ENCODE results near the gene TLR8. TPM values are rescaled to one million over a fixed set of nuclear protein-coding genes. Genes with fewer than 3 reads are reported as not detected.

Gene TLR8
- total and polyA plus RNA-seq, 10 of the 15 experiments (the other 5 are each of a cell fraction or from before 2014, with no cell fraction given) = 0.04 TPM; not detected in 9

- no peaks in the 10 kb centered on the region for H3K9me3 ChIP-seq (replicated peaks; ENCODE audit: control insufficient read depth, insufficient read depth, low read length)
- DNase-seq (ENCODE audit: low read depth, low spot score) (no peak), FAIRE-seq (no peak), ATAC-seq (no peak)
- H2AFZ ChIP-seq (ENCODE audit: control insufficient read depth, low read depth, low read length) = no peak overlapping the region
- no peaks in the 10 kb centered on the region for H3K36me3 ChIP-seq (ENCODE audit: control insufficient read depth in 2 of 2, insufficient read depth in 2 of 2, low read length in 1 of 2)
- no peak overlapping the region for H3K9ac ChIP-seq (ENCODE audit: control insufficient read depth, insufficient read depth, low read length)
- intact Hi-C loops (cut with micrococcal nuclease; ENCODE audit: unreplicated experiment) = no loop called here
- in situ Hi-C loops (cut with MboI) = loop anchor here (25.0 kb wide), 1 partner anchor 826 kb away; no protein-coding TSS in a partner anchor
- no peak overlapping the region for H3K27ac ChIP-seq (ENCODE audit: control insufficient read depth, insufficient read depth)
- ChIA-PET POLR2A (no interaction called here), RAD21 (ENCODE audit: unreplicated experiment) (no interaction called here), CTCF (interaction anchor here (1.1 kb wide), 1 partner anchor 99 kb away, joined by 4 read pairs; no protein-coding TSS in a partner anchor), SMC1A (ENCODE audit: uncharacterized antibody, unreplicated experiment) (interaction anchor here (0.6 kb wide), 1 partner anchor 73 kb away, joined by 3 read pairs; no protein-coding TSS in a partner anchor)
- H3K4me1 ChIP-seq (ENCODE audit: control insufficient read depth, insufficient read depth, low read length) = no peaks in the 10 kb centered on the region
- TF ChIP-seq HSF1 (IDR thresholded peaks at IDR 0.05; ENCODE audit: low read depth, low read length) = no peak
- H3K79me2 ChIP-seq (ENCODE audit: control insufficient read depth, insufficient read depth, low read length) = no peaks in the 10 kb centered on the region
- H4K20me1 ChIP-seq (ENCODE audit: control insufficient read depth, insufficient read depth) = no peaks in the 10 kb centered on the region
- H3K27me3 ChIP-seq (replicated peaks in 1 of 2; ENCODE audit: control insufficient read depth in 2 of 2, insufficient read depth in 2 of 2, low read length in 1 of 2) = no peaks in the 10 kb centered on the region
- no TSS peak for BruUV-seq (replicated peaks)
- 28% methylated on average over 5 of the region's 5 CpGs for WGBS (ENCODE audit: insufficient coverage, insufficient replicate concordance, low lambda C conversion rate, missing lambda C conversion rate)
- no peak overlapping the region for H3K4me2 ChIP-seq (ENCODE audit: control insufficient read depth, insufficient read depth)
- no peak overlapping the region for H3K4me3 ChIP-seq
These were observed 6.5 kb downstream of the TLR8 start for GRCh38 chrX:12912791-12913482.

GRCh38 chrX:12917753-12918152 lies 11.3 kb downstream of the TLR8 start:
- no peaks in the 10 kb centered on the region; a peak in 1 of 4 replicates for H3K27me3 ChIP-seq (replicated peaks in 1 of 2; ENCODE audit: control insufficient read depth in 2 of 2, insufficient read depth in 2 of 2, low read length in 1 of 2)
- no peak overlapping the region for H3K9ac ChIP-seq (ENCODE audit: control insufficient read depth, insufficient read depth, low read length)
- ChIA-PET SMC1A (ENCODE audit: uncharacterized antibody, unreplicated experiment) (interaction anchor here (1.0 to 1.7 kb wide), 2 partner anchors 28 to 103 kb away, joined by 3 to 5 read pairs; no protein-coding TSS in a partner anchor), POLR2A (no interaction called here), CTCF (interaction anchor here (0.8 to 1.2 kb wide), 5 partner anchors 29 to 728 kb away, joined by 3 to 4 read pairs (median 3); no protein-coding TSS in a partner anchor), RAD21 (ENCODE audit: unreplicated experiment) (no interaction called here)
- WGBS (ENCODE audit: insufficient coverage, insufficient replicate concordance, low lambda C conversion rate, missing lambda C conversion rate) = 56% methylated on average over 2 of the region's 2 CpGs
- BruUV-seq (replicated peaks) = no TSS peak
- H3K9me3 ChIP-seq (replicated peaks; ENCODE audit: control insufficient read depth, insufficient read depth, low read length) = no peaks in the 10 kb centered on the region; the same call in 1 of the 3 replicates
- H3K36me3 ChIP-seq (ENCODE audit: control insufficient read depth in 2 of 2, insufficient read depth in 2 of 2, low read length in 1 of 2) = no peaks in the 10 kb centered on the region
- H4K20me1 ChIP-seq (ENCODE audit: control insufficient read depth, insufficient read depth) = no peaks in the 10 kb centered on the region
- H3K4me3 ChIP-seq = no peak overlapping the region
- no peaks in the 10 kb centered on the region for H3K4me1 ChIP-seq (ENCODE audit: control insufficient read depth, insufficient read depth, low read length)
- H3K4me2 ChIP-seq (ENCODE audit: control insufficient read depth, insufficient read depth) = no peak overlapping the region
- FAIRE-seq (no peak), ATAC-seq (no peak), DNase-seq (ENCODE audit: low read depth, low spot score) (no peak)
- intact Hi-C loops (cut with micrococcal nuclease; ENCODE audit: unreplicated experiment) = no loop called here
- H3K79me2 ChIP-seq (ENCODE audit: control insufficient read depth, insufficient read depth, low read length) = no peaks in the 10 kb centered on the region
- no peak overlapping the region for H2AFZ ChIP-seq (ENCODE audit: control insufficient read depth, low read depth, low read length)
- in situ Hi-C loops (cut with MboI) = loop anchor here (25.0 kb wide), 1 partner anchor 830 kb away; no protein-coding TSS in a partner anchor
- no peak overlapping the region for H3K27ac ChIP-seq (ENCODE audit: control insufficient read depth, insufficient read depth)
- TF ChIP-seq MXI1 (IDR thresholded peaks at IDR 0.05; ENCODE audit: low read depth, low read length) = no peak
- TF ChIP-seq SMAD5 (IDR thresholded peaks at IDR 0.05; ENCODE audit: low read depth) = no peak
- TF ChIP-seq BCL11A (IDR thresholded peaks at IDR 0.05; ENCODE audit: low read depth, low read length) = no peak
- TF ChIP-seq RAD21 (IDR thresholded peaks at IDR 0.05; ENCODE audit: insufficient read depth, low read depth, low read length) = no peak
- TF ChIP-seq ZBTB4 (CRISPR knock-in tag; IDR thresholded peaks at IDR 0.05) = no peak
- no peak for TF ChIP-seq HSF1 (IDR thresholded peaks at IDR 0.05; ENCODE audit: low read depth, low read length)
- no peak for TF ChIP-seq NRF1 (conservative IDR thresholded peaks at IDR 0.05; ENCODE audit: low read depth, low read length)
- TF ChIP-seq SUPT20H (IDR thresholded peaks at IDR 0.05; ENCODE audit: borderline replicate concordance, control insufficient read depth, low read depth, low read length) = no peak
- no peak for TF ChIP-seq EED (IDR thresholded peaks at IDR 0.05; ENCODE audit: low read depth)
